ENCODE measurements around the gene LCN9. TPM values are rescaled to one million over a fixed set of nuclear protein-coding genes. Genes with fewer than 3 reads are reported as not detected.

Gene LCN9
- total RNA-seq, 1 experiment from 2014 or later, result 2.6 TPM

DNA sequence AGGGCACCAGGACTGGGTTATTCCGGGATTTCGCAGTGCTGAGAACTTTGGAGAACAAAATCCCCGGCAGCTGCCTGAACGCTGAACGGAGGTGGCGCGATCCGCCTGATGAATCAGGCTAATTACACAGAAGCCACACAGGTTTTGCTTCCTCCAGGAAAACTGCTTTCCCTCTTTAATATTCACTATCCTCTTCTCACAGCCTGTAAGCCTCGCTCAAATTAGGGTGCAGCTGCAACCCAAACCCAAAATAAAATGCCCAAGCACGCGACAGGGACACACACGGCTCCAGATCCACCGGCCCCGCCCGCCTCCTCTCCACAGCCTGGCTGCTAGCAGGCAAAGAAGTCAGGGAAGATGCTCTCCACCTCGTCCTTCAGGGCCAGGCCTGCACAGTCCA is 30.2 kb downstream of the LCN9 start:
- Mint-ChIP-seq H3K9me3 (no peaks in the 10 kb centered on the region), H3K4me1 (no peaks in the 10 kb centered on the region), H3K27me3 (ENCODE audit: low read depth) (no peaks in the 10 kb centered on the region), H3K4me3 (no peak overlapping the region), H3K36me3 (no peaks in the 10 kb centered on the region), H3K27ac (peak overlapping the region; percentile 63; the same call in 1 of the 2 replicates)
- ChIA-PET POLR2A (no interaction called here), CTCF (interaction anchor here (1.1 to 1.7 kb wide), 3 partner anchors 10 to 90 kb away, joined by 4 to 6 read pairs (median 5); no protein-coding TSS in a partner anchor)
- ATAC-seq (no peak), DNase-seq (ENCODE audit: low spot score) (no peak)
- no peak for TF ChIP-seq ZNF121 (CRISPR knock-in tag; IDR thresholded peaks at IDR 0.05)
- TF ChIP-seq, protein P1, sequence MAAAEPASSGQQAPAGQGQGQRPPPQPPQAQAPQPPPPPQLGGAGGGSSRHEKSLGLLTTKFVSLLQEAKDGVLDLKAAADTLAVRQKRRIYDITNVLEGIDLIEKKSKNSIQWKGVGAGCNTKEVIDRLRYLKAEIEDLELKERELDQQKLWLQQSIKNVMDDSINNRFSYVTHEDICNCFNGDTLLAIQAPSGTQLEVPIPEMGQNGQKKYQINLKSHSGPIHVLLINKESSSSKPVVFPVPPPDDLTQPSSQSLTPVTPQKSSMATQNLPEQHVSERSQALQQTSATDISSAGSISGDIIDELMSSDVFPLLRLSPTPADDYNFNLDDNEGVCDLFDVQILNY (CRISPR knock-in tag; IDR thresholded peaks at IDR 0.05), result no peak
- TF ChIP-seq NFE2L1 (CRISPR knock-in tag; IDR thresholded peaks at IDR 0.05), result no peak
- TF ChIP-seq, protein P2, sequence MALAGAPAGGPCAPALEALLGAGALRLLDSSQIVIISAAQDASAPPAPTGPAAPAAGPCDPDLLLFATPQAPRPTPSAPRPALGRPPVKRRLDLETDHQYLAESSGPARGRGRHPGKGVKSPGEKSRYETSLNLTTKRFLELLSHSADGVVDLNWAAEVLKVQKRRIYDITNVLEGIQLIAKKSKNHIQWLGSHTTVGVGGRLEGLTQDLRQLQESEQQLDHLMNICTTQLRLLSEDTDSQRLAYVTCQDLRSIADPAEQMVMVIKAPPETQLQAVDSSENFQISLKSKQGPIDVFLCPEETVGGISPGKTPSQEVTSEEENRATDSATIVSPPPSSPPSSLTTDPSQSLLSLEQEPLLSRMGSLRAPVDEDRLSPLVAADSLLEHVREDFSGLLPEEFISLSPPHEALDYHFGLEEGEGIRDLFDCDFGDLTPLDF (CRISPR knock-in tag; IDR thresholded peaks at IDR 0.05), result no peak
- TF ChIP-seq ZBTB21 (CRISPR knock-in tag; IDR thresholded peaks at IDR 0.05; ENCODE audit: borderline replicate concordance), result no peak
- TF ChIP-seq EMX1 (CRISPR knock-in tag; IDR thresholded peaks at IDR 0.05), result no peak

DNA sequence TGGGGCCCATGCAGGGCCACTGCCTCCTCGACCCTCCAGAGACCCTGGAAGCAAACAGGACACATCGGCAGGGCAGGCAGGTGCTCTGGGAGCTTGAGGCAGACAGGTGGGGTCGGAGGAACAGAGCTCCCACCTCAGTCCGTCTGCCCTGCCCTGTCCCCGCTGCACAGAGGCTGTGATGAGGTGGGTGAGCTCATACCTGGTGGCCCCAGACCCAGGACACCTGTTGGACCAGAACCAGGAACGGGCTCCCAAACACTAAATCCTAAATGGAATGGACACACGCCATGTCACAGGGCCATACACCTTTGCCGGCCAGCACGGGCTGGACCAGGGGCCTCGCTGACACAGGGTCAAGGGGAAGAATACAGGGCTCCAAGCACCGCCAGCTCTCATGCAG is 30.7 kb downstream of the LCN9 start:
- Mint-ChIP-seq H3K36me3 (no peaks in the 10 kb centered on the region), H3K27ac (peak overlapping the region; percentile 63; the same call in 1 of the 2 replicates), H3K4me1 (no peaks in the 10 kb centered on the region), H3K9me3 (no peaks in the 10 kb centered on the region), H3K27me3 (ENCODE audit: low read depth) (no peaks in the 10 kb centered on the region), H3K4me3 (no peak overlapping the region)
- no peak for ATAC-seq
- no peak for DNase-seq (ENCODE audit: low spot score)
- ChIA-PET CTCF (interaction anchor here (1.1 to 1.7 kb wide), 3 partner anchors 10 to 91 kb away, joined by 4 to 6 read pairs (median 5); no protein-coding TSS in a partner anchor), POLR2A (no interaction called here)
- TF ChIP-seq MXD4 (CRISPR knock-in tag; IDR thresholded peaks at IDR 0.05; ENCODE audit: borderline replicate concordance), result no peak
- no peak for TF ChIP-seq ATF1 (CRISPR knock-in tag; IDR thresholded peaks at IDR 0.05)
- no peak for TF ChIP-seq KAT7 (CRISPR knock-in tag; IDR thresholded peaks at IDR 0.05; ENCODE audit: borderline replicate concordance)
- TF ChIP-seq ETV6 (CRISPR knock-in tag; IDR thresholded peaks at IDR 0.05), result no peak
- TF ChIP-seq, protein P3, sequence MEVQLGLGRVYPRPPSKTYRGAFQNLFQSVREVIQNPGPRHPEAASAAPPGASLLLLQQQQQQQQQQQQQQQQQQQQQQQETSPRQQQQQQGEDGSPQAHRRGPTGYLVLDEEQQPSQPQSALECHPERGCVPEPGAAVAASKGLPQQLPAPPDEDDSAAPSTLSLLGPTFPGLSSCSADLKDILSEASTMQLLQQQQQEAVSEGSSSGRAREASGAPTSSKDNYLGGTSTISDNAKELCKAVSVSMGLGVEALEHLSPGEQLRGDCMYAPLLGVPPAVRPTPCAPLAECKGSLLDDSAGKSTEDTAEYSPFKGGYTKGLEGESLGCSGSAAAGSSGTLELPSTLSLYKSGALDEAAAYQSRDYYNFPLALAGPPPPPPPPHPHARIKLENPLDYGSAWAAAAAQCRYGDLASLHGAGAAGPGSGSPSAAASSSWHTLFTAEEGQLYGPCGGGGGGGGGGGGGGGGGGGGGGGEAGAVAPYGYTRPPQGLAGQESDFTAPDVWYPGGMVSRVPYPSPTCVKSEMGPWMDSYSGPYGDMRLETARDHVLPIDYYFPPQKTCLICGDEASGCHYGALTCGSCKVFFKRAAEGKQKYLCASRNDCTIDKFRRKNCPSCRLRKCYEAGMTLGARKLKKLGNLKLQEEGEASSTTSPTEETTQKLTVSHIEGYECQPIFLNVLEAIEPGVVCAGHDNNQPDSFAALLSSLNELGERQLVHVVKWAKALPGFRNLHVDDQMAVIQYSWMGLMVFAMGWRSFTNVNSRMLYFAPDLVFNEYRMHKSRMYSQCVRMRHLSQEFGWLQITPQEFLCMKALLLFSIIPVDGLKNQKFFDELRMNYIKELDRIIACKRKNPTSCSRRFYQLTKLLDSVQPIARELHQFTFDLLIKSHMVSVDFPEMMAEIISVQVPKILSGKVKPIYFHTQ (CRISPR knock-in tag; IDR thresholded peaks at IDR 0.05), result no peak
- TF ChIP-seq, protein P4, sequence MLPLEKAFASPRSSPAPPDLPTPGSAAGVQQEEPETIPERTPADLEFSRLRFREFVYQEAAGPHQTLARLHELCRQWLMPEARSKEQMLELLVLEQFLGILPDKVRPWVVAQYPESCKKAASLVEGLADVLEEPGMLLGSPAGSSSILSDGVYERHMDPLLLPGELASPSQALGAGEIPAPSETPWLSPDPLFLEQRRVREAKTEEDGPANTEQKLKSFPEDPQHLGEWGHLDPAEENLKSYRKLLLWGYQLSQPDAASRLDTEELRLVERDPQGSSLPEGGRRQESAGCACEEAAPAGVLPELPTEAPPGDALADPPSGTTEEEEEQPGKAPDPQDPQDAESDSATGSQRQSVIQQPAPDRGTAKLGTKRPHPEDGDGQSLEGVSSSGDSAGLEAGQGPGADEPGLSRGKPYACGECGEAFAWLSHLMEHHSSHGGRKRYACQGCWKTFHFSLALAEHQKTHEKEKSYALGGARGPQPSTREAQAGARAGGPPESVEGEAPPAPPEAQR (CRISPR knock-in tag; IDR thresholded peaks at IDR 0.05), result no peak
- no peak for TF ChIP-seq FOXK1 (CRISPR knock-in tag; IDR thresholded peaks at IDR 0.05)
- no peak for TF ChIP-seq FOXJ3 (CRISPR knock-in tag; IDR thresholded peaks at IDR 0.05; ENCODE audit: borderline replicate concordance)
- TF ChIP-seq TEAD1 (CRISPR knock-in tag; IDR thresholded peaks at IDR 0.05), result no peak
- TF ChIP-seq, protein P5, sequence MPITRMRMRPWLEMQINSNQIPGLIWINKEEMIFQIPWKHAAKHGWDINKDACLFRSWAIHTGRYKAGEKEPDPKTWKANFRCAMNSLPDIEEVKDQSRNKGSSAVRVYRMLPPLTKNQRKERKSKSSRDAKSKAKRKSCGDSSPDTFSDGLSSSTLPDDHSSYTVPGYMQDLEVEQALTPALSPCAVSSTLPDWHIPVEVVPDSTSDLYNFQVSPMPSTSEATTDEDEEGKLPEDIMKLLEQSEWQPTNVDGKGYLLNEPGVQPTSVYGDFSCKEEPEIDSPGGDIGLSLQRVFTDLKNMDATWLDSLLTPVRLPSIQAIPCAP (CRISPR knock-in tag; IDR thresholded peaks at IDR 0.05), result no peak
- no peak for TF ChIP-seq ZNF416 (CRISPR knock-in tag; IDR thresholded peaks at IDR 0.05)
- TF ChIP-seq TP53 (CRISPR knock-in tag; IDR thresholded peaks at IDR 0.05), result no peak
- TF ChIP-seq, protein P6, sequence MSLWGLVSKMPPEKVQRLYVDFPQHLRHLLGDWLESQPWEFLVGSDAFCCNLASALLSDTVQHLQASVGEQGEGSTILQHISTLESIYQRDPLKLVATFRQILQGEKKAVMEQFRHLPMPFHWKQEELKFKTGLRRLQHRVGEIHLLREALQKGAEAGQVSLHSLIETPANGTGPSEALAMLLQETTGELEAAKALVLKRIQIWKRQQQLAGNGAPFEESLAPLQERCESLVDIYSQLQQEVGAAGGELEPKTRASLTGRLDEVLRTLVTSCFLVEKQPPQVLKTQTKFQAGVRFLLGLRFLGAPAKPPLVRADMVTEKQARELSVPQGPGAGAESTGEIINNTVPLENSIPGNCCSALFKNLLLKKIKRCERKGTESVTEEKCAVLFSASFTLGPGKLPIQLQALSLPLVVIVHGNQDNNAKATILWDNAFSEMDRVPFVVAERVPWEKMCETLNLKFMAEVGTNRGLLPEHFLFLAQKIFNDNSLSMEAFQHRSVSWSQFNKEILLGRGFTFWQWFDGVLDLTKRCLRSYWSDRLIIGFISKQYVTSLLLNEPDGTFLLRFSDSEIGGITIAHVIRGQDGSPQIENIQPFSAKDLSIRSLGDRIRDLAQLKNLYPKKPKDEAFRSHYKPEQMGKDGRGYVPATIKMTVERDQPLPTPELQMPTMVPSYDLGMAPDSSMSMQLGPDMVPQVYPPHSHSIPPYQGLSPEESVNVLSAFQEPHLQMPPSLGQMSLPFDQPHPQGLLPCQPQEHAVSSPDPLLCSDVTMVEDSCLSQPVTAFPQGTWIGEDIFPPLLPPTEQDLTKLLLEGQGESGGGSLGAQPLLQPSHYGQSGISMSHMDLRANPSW (CRISPR knock-in tag; conservative IDR thresholded peaks at IDR 0.05; ENCODE audit: low read depth), result no peak
- TF ChIP-seq HMGA2 (CRISPR knock-in tag; IDR thresholded peaks at IDR 0.05), result no peak
- TF ChIP-seq, protein P7, sequence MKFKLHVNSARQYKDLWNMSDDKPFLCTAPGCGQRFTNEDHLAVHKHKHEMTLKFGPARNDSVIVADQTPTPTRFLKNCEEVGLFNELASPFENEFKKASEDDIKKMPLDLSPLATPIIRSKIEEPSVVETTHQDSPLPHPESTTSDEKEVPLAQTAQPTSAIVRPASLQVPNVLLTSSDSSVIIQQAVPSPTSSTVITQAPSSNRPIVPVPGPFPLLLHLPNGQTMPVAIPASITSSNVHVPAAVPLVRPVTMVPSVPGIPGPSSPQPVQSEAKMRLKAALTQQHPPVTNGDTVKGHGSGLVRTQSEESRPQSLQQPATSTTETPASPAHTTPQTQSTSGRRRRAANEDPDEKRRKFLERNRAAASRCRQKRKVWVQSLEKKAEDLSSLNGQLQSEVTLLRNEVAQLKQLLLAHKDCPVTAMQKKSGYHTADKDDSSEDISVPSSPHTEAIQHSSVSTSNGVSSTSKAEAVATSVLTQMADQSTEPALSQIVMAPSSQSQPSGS (CRISPR knock-in tag; IDR thresholded peaks at IDR 0.05; ENCODE audit: borderline replicate concordance, low read depth), result no peak
- TF ChIP-seq ESRRA (CRISPR knock-in tag; IDR thresholded peaks at IDR 0.05; ENCODE audit: borderline replicate concordance), result no peak
- no peak for TF ChIP-seq GTF2I (CRISPR knock-in tag; conservative IDR thresholded peaks at IDR 0.05)
- TF ChIP-seq, protein P8, sequence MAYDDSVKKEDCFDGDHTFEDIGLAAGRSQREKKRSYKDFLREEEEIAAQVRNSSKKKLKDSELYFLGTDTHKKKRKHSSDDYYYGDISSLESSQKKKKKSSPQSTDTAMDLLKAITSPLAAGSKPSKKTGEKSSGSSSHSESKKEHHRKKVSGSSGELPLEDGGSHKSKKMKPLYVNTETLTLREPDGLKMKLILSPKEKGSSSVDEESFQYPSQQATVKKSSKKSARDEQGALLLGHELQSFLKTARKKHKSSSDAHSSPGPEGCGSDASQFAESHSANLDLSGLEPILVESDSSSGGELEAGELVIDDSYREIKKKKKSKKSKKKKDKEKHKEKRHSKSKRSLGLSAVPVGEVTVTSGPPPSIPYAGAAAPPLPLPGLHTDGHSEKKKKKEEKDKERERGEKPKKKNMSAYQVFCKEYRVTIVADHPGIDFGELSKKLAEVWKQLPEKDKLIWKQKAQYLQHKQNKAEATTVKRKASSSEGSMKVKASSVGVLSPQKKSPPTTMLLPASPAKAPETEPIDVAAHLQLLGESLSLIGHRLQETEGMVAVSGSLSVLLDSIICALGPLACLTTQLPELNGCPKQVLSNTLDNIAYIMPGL (CRISPR knock-in tag; IDR thresholded peaks at IDR 0.05), result no peak

Data from WTC11 (cell line).